Stimulated activated CD4-positive, alpha-beta T cell treated with anti-CD3 and anti-CD28 coated beads, Interleukin-15, amount 100 ng/mL, for 1 hour (primary cell): ENCODE results near the gene PRSS57.
A peak's percentile ranks its signal among the peaks of the same experiment; 100 is the strongest.
"Not testable (repeated sequence)": the region's sequence is repeated elsewhere in the genome, so short reads cannot be mapped to it uniquely, and the experiment has no call there.

Source experiments
- DNase-seq, 2 donors: peaks; one replicate each; pipeline ENCODE4 v3.0.0-alpha.2; 2020; ENCODE audit warnings: low read depth in 1 of 2, low spot score in 1 of 2

The PRSS57 gene

DNA sequence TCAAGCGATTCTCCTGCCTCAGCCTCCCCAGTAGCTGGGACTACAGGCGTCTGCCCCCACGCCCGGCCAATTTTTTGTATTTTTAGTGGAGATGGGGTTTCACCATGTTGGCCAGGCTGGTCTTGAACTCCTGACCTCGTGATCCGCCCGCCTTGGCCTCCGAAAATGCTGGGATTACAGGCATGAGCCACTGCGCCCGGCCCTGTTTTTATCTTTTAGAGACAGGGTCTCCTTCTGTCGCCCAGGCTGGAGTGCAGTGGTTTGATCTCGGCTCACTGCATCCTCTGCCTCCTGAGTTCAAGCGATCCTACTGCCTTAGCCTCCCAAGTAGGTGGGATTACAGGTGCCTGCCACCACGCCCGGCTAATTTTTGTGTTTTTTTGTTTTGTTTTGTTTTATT is 3.3 kb upstream of the PRSS57 start:
- not testable (repeated sequence) for DNase-seq

DNA sequence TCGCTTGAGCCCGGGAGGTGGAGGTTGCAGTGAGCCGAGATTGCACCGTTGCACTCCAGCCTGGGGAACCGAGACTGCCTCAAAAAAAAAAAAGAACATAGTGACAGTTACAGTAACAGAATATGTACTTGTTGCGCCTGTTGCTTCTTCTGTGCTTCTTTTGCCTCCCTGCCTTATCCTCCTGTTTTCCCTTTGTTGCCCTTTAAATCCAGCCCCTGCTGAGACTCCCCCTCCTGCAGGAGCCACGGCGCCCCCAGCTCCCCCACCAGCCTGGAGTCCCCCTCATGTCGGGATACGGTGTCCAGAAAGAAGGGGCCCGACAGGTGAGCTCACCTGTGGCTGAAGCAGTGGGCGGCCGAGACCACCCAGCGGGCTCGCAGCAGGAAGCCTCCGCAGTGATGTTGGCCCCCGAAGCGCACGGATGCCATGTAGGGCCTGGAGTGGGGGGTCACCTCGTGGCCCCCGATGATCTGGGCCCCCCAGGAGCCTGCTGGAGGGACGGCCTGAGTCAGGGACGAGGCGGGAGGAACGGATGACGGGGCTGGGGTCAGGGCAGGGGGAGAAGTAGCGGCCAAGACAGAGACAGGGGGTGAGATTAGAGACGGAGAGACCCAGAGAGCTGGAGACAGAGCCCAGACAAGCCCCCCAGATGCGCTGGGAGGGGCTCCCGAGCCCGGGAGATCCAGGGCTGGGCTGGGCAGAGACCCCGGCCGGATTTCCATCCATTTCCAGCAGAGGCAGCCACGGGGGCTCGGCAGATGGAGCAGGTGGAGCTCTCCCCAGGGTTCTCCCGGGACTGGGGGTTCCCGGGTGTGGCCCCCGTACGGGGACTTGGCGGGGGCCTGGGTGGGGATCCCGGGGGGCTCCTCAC is 536 bp downstream of the PRSS57 start:
- DNase-seq = no peak

DNA sequence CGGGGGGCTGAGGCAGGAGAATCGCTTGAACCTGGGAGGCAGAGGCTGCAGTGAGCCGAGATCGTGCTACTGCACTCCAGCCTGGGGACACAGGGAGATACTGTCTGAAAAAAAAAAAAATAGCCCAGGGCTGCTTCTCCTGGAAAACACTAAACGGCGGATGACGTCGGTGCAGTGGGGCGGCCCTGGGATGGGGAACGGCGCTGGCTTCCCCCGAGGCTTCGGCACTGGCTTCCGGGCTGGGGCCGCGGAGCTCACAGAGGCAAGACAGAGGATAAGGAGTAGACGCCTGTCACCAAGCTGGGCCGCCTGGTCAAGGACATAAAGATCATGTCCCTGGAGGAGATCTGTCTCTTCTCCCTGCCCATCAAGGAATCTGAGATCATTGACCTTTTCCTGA is 5.0 kb downstream of the PRSS57 start:
- no peak for DNase-seq

DNA sequence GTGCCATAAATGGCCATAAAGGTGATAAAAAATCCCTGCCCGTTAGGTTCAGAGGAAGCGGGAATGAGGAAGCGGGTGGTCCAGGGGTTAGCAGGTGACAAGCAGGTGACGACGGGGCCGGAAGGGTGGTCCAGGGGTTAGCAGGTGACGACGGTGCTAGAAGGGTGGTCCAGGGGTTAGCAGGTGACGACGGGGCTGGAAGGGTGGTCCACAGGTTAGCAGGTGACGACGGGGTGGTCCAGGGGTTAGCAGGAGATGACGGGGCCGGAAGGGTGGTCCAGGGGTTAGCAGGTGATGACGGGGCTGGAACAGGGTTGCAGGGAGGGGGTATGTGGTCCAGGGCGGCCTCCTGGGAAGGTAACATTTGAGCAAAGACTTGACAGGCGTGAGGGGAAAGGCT is 6.3 kb downstream of the PRSS57 start:
- no peak for DNase-seq

DNA sequence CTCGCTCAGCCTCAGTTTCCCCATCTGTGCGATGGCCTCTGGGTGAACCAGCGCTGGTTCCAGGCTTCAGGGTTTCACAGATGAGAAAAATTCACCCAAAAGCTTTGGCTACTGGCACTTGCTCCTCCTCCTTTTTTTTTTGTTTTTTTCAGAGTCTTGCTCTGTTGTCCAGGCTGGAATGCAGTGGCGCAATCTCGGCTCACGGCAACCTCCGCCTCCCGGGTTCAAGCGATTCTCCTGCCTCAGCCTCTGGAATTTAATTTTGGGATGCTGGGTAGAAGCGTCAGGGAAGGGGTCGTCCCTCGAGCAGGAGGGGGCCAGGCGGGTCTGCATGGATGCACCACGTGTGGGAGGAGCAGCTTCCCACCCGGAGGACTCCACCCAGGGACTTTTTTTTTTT is 7.0 kb downstream of the PRSS57 start:
- DNase-seq = no peak

DNA sequence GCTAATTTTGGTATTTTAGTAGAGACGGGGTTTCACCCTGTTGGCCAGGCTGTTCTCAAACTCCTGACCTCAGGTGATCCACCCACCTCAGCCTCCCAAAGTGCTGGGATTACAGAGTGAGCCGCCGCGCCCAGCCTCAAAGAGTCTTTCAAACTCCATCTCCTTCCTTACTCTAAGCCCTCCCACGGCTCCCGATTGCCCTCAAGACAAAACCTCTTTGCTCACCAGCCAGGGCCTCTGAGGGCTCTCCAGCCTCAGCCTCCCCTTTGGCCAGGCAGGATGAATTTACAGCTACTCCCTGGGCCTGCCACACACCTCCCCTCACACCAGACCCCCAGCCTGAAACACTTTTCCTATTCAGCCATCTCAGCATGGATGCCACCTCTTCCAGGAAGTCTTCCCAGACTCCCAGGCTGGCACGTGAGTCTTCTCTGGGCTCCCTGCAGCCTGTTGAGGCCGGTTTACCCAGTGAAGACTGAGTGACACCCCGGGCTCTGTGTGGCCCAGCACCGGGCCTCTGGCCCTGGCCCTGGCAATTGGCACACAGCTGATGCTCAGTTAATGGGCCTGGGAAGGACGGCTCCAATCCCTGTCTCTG is 7.6 kb downstream of the PRSS57 start:
- no peak for DNase-seq

DNA sequence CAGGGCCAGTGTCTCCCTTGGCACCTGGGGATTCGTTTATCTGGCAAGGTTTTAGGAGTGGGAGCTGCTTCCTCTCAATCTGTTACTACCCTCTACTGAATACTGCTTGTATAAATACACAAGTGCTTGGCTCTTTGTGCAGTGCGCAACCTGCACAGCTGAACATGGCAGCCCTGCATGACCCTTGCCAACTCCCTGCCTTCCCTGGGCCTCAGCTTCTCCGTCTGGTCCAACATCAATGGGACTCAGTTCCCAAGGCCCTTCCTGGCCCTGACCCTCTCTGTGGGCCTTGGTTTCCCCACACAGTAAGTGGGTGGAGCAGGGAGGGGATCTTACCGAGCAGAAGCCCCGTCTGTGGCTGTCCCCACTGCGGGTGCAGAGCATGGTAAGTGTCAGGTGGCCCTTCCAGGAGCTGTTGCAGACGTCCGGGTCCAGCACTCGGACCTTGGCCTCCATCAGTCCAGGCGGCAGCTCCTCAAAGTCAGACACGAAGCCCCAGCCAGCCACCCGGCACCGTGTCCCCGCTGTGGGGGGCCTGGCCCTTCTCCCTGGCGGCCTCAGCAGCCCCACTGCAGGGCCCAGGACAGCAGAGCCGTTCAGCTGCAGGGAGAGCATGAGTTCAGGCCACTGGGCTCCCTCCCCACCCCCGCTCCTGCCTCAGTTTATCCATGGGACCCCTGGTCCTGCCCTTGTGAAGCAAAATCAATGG is 8.5 kb downstream of the PRSS57 start:
- no peak for DNase-seq

DNA sequence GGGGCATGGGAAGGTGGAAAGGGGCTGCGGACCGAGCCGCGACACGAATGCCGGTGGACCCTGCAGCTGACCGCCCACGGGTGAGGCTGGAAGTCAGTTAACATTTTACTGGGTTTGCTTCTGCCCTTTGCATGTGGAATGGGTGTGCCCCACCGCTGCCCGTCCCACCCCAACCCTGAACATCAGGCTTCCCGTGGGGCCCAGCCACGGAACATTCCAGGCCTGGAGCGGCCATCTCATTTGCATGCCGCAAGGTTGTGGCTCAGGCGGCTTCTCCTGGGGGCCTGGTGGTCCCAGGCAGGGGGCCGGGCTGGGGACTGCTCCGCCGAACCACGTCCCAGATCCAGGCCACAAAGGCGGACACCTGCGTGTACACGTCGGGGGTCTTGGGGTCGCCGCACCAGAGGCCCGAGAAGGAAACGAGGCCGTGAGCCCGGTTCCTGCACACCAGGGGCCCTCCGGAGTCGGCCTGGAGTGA is 9.8 kb downstream of the PRSS57 start:
- no peak for DNase-seq

DNA sequence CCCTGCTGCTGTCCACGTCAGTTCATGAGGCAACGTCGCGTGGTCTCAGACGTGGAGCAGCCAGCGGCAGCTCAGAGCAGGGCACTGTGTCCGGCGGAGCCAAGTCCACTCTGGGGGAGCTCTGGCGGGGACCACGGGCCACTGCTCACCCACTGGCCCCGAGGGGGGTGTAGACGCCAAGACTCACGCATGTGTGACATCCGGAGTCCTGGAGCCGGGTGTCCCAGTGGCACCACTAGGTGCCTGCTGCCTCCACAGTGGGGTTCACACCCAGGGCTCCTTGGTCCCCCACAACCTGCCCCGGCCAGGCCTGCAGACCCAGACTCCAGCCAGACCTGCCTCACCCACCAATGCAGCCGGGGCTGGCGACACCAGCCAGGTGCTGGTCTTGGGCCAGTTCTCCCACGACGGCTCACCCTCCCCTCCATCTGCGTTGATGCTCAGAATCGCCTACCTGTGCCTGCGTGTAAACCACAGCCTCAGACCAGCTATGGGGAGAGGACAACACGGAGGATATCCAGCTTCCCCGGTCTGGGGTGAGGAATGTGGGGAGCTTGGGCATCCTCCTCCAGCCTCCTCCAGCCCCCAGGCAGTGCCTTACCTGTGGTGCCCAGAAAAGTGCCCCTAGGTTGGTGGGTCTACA is 12.5 kb downstream of the PRSS57 start:
- no peak for DNase-seq

DNA sequence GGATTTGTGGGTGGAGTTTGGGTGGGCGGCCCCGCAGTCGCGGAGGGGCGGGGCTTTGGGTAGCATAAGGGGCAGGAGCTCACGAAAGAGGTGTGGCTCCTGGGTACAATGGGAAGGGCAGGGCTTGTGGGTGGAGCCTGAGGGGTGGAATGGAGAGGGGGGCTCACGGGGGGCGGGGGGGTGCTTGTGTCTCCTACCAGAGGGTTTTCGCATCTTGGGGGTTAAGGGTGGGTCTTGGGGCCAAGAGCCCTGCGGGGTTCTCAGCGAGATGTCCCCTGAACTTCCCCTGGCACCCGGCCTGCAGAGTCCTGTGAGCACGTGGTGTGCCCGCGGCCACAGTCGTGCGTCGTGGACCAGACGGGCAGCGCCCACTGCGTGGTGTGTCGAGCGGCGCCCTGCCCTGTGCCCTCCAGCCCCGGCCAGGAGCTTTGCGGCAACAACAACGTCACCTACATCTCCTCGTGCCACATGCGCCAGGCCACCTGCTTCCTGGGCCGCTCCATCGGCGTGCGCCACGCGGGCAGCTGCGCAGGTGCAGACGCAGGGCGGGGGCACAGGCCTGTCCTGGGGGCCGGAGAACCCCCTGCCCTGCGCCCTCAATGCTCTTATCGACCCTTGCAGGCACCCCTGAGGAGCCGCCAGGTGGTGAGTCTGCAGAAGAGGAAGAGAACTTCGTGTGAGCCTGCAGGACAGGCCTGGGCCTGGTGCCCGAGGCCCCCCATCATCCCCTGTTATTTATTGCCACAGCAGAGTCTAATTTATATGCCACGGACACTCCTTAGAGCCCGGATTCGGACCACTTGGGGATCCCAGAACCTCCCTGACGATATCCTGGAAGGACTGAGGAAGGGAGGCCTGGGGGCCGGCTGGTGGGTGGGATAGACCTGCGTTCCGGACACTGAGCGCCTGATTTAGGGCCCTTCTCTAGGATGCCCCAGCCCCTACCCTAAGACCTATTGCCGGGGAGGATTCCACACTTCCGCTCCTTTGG is 13.9 kb downstream of the PRSS57 start:
- DNase-seq = peak in 1 of 2 donors; percentile 90

DNA sequence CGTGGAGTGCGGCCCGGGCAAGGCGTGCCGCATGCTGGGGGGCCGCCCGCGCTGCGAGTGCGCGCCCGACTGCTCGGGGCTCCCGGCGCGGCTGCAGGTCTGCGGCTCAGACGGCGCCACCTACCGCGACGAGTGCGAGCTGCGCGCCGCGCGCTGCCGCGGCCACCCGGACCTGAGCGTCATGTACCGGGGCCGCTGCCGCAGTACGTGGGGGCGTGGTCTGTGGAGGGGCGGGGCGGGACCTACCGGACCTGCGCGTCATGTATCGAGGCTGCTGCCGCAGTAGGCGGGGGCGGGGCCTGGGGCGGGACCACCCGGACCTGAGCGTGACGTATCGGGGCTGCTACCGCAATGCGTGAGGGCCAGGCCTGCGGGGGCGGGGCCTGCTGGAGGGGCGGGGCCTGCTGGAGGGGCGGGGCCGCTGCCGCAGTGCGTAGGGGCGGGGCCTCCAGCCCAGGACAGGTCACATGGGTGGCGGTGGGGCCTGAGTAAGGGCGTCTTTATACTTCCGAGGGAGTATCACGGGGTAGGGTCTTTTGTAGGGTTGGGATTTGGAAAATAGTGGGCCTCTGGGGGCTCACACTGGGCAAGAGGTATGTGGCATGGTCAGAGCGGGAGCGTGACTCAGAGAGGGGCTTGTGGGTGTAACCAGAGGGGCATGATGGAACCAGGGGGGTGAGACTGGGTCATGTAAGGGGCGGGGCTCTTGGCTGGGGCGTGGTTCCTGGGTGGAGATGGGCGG is 14.8 kb downstream of the PRSS57 start:
- peak; percentile 100 for DNase-seq

DNA sequence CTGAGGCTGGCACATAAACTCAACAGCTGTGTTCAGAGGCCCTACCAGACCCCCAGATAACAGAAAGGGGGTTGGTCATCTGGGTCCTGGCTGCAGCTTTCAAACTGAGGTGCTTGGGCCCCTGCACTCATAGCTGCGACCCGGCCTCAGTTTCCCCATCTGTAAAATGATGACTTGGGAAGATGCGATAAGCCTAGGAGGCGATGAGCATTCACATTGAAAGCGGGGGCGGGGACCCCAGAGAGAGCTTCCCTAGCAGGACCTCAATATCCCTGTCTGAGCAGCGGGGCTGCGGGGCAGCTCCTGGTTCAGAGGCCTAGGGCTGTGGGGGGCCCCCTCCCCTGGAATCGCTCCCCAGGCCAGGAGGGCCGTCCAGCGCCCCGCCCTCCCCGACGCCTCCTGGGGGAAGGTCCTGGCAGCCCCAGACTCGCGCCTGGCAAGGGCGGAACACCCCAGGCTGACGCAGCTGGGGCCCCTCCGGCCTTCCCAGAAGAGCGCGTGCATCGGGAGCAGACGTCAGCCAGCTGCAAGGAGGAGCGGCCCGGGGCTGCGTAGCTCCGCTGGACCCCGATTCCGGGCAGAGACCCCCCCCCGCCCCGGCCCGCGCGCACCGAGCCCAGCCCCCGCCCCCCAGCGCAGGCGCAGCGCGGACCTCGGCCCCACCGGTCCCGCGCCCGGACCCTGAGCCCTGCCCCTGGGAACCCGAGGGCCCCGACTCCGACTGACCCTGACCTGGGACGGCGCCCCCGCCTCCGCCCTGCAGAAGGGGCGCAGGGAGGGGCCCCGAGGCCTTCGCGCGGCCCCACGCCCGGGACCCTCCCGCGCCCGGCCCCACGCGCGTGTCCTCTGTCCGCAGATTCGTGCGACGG is 15.6 kb downstream of the PRSS57 start:
- no peak for DNase-seq

DNA sequence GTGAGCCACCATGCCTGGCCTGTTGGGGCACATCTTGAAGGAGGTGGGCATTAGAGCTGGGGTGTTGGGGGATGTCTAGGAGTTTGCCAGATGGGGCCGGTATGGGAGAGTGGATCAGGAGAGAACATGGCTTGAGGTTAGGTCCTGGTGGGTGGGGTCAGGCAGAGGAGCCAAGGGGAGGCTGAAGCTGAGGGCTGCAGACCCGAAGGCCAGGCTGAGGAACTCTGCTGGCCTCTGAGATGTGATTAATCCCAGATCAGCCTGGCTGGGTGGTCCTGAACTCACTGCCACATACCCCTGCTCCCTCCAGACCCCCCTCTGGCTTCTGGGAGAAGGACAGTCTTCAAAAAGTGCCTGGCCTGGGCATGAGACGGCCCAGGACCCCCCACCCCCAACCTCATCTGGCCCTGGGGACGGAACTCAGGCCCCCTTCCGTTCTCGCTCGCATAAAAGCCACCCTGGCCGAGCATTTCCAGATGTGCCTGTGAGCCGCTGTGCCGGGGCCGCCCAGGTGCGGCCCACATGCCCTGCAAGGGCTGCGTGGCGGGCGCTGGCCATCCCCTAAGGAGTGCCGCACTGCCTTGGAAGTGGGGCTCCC is 16.4 kb downstream of the PRSS57 start:
- no peak for DNase-seq

DNA sequence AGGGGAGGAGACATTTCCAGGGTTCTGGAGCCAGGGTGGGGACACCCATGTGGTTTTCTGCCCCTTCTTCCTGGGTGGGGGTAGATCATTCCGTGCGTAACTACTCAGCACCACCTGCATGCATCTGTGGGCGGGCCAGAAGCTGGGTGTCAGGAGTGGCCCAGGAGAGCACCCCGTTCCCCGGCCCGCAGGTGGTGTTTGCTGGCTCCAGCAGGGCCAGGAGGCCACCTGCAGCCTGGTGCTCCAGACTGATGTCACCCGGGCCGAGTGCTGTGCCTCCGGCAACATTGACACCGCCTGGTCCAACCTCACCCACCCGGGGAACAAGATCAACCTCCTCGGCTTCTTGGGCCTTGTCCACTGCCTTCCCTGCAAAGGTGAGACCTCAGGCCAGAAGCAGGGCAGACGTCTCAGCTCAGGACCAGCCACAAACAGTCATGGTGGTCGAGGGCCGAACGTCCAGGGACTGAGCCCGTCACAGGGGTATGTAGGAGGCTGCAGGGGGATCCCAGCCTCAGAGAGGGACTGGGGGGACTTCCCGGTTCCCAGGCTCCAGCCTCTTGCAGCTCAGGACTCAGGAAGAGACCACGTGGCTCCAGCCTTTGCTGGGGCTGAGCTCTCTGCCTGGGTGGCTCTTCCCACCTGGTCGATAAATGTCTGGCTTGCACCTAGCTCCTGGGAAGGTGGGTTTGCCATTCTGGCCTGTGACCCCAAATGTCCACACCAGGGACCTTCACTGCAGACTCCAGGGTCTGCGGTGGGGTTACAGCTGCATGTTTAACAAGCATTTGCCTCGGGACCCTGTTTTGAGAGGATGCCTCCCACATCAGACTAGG is 17.4 kb downstream of the PRSS57 start:
- no peak for DNase-seq

DNA sequence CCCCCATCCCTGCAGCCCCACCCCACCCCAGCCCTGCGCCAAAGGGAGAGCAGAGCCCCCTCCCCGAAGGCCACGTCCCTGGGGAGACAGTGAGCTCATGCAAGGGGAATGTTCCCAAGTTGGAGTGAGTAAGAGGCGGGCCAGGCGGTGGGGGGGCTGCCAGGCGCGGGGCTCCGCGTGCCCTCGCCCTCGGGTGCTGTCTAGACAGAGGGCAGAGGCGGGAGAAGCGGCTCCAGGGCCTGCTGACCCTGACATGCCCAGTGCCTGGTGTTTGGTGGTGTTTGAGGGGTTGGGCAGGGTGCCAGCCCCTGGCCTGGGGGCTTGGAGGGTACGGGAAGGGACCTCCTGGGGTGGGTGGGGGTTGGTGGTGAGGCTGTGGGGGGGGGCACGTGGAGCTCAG is 18.1 kb downstream of the PRSS57 start:
- DNase-seq = no peak

DNA sequence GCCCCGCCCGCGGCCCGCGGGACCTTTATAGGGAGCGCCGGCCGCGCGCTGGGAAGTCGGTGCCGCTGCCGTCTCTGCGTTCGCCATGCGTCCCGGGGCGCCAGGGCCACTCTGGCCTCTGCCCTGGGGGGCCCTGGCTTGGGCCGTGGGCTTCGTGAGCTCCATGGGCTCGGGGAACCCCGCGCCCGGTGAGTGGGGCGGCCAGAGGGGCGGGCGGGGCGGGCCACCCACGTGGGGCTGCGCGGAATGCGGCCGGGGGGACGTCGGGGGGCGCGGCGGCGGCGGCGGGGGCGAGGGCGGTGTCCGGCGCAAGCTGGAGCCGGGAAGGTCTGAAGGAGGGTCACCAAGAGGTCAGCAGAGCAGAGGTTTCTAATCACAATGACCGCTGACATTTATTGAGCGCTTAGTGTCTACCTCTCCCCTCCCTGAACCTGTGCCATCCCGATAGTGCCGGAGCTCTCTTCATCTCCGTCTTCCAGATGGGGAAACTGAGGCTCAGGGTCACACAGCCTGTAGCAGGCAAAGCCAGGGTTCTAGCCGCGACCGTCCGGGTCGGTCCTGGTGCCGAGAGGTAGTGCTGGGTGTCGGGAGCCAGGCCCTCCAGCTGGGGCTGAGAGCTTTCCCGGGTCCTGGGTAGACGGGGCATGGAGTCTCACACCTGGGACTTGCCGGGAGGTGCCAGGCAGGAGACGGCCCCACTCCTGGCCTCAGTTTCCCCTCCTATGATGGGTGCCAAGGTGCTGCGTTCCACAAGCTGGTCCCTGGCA is 18.7 kb downstream of the PRSS57 start, which contains the start of gene FSTL3:
FSTL3 (plus strand) TSS at position 54 of the 767 bp plus-strand sequence; CDS start at position 86, 32 bp downstream.
- DNase-seq = no peak

DNA sequence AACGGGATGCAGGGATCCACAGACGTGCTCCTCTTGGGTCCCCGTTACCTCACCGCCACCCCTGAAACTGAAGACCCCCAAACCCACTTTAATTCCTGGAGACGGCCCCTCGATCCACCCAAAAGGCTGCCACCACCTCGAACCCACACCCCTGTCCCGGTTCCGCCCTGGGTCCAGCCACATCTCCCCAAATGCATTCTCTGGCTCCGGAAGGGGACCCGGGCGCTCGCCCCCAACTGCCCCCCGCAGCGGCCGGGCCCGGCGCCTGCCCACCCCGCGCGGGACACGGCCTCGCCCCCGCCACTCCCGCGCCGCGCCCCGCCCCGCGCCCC is 19.3 kb downstream of the PRSS57 start:
- DNase-seq = no peak
